Activated naive CD4-positive, alpha-beta T cell treated with anti-CD3 and anti-CD28 coated beads, Interleukin-2, amount 50 U/mL, for 16 hours (primary cell): ENCODE data around the gene DDX56.
"Not testable (repeated sequence)": the region's sequence is repeated elsewhere in the genome, so short reads cannot be mapped to it uniquely, and the experiment has no call there.

Experiments used
- DNase-seq: peaks from one replicate; pipeline ENCODE4 v3.0.0-alpha.2; 2020

DDX56 gene

GRCh38 chr7:44573464-44574286 lies at the start of gene DDX56:
Gene DDX56, minus strand, starts transcription at chr7:44573908. Its CDS starts 13 bp downstream, at chr7:44573895.
- DNase-seq: peak; percentile 93

- DNase-seq: peak; percentile 48
These were observed 48.8 kb upstream of the DDX56 start for GRCh38 chr7:44622342-44623151.

- DNase-seq: no peak
These were observed 48.0 kb upstream of the DDX56 start for GRCh38 chr7:44621750-44622103.

GRCh38 chr7:44621034-44621749 lies 47.5 kb upstream of the DDX56 start:
- no peak for DNase-seq

GRCh38 chr7:44618753-44619152 lies 45.0 kb upstream of the DDX56 start:
- DNase-seq: no peak

- no peak for DNase-seq
These were observed 44.3 kb upstream of the DDX56 start for GRCh38 chr7:44618045-44618444.

- DNase-seq: peak; percentile 56
These were observed 43.6 kb upstream of the DDX56 start for GRCh38 chr7:44617225-44617890.

- no peak for DNase-seq
These were observed 42.8 kb upstream of the DDX56 start for GRCh38 chr7:44616545-44616944.

GRCh38 chr7:44615793-44616192 lies 42.1 kb upstream of the DDX56 start:
- no peak for DNase-seq

GRCh38 chr7:44615149-44615611 lies 41.5 kb upstream of the DDX56 start:
- no peak for DNase-seq

- no peak for DNase-seq
These were observed 36.1 kb upstream of the DDX56 start for GRCh38 chr7:44609829-44610228.

- no peak for DNase-seq
These were observed 35.4 kb upstream of the DDX56 start for GRCh38 chr7:44608916-44609648.

- no peak for DNase-seq
These were observed 33.7 kb upstream of the DDX56 start for GRCh38 chr7:44607141-44608068.

GRCh38 chr7:44606341-44607140 lies 32.8 kb upstream of the DDX56 start, which contains the start of gene OGDH:
Gene OGDH, plus strand, starts transcription at chr7:44606627. Its CDS starts 17,717 bp downstream, at chr7:44624344.
- DNase-seq: peak; percentile 99

GRCh38 chr7:44604941-44605340 lies 31.2 kb upstream of the DDX56 start:
- DNase-seq: no peak

GRCh38 chr7:44603193-44603592 lies 29.5 kb upstream of the DDX56 start:
- DNase-seq: no peak

- no peak for DNase-seq
These were observed 28.8 kb upstream of the DDX56 start for GRCh38 chr7:44602576-44602910.

- no peak for DNase-seq
These were observed 25.5 kb upstream of the DDX56 start for GRCh38 chr7:44599222-44599621.

- DNase-seq: not testable (repeated sequence)
These were observed 23.5 kb upstream of the DDX56 start for GRCh38 chr7:44597181-44597580.
